Lung (tissue), 13 donors: ENCODE data around the gene LHFPL3. TPM values are rescaled to one million over a fixed set of nuclear protein-coding genes. Genes with fewer than 3 reads are reported as not detected.
A peak's percentile ranks its signal among the peaks of the same experiment; 100 is the strongest.

ENCODE experiments used
- ATAC-seq: fragments of 200-7000 bp; cut with Tn5 transposase; one replicate; pipeline ENCODE4 v1.9.1; 2020; ENCODE audit warnings: moderate number of reproducible peaks; ENCODE audit not compliant: insufficient read depth, low FRiP score
- DNase-seq, 3 donors: peaks; one replicate each; pipeline ENCODE4 v3.0.0-alpha.2; 2013 to 2017
- H3K27ac ChIP-seq, 2 donors: one replicate each; pipeline ENCODE4 v1.5.1; 2013; ENCODE audit warnings: mild to moderate bottlenecking in 2 of 2, moderate library complexity in 2 of 2, control low read depth in 1 of 2, inconsistent platforms in 1 of 2, low read depth in 1 of 2, low read length in 1 of 2
- H3K27me3 ChIP-seq, 3 donors: one replicate each; pipeline ENCODE4 v1.5.1; 2013; ENCODE audit warnings: low read length in 2 of 3; ENCODE audit not compliant: control insufficient read depth in 3 of 3, insufficient read depth in 3 of 3
- H3K36me3 ChIP-seq, 4 donors: one replicate each; pipeline ENCODE4 v1.5.1; 2013; ENCODE audit warnings: low read length in 4 of 4, mild to moderate bottlenecking in 1 of 4, moderate library complexity in 1 of 4; ENCODE audit not compliant: control insufficient read depth in 4 of 4, insufficient read depth in 4 of 4
- H3K4me1 ChIP-seq, 5 donors: one replicate each; pipeline ENCODE4 v1.5.1; 2013; ENCODE audit warnings: low read length in 5 of 5, mild to moderate bottlenecking in 2 of 5, moderate library complexity in 1 of 5; ENCODE audit not compliant: control insufficient read depth in 5 of 5, insufficient read depth in 5 of 5
- H3K4me3 ChIP-seq: one replicate; pipeline ENCODE4 v1.5.1; 2013; ENCODE audit warnings: mild to moderate bottlenecking, control low read depth, moderate library complexity
- H3K9ac ChIP-seq, 2 donors: one replicate each; pipeline ENCODE4 v1.5.1; 2013; ENCODE audit warnings: low read length in 2 of 2, control low read depth in 1 of 2; ENCODE audit not compliant: insufficient read depth in 1 of 2
- H3K9me3 ChIP-seq, 4 donors: one replicate each; pipeline ENCODE4 v1.5.1; 2013; ENCODE audit warnings: low read length in 3 of 4, mild to moderate bottlenecking in 1 of 4, moderate library complexity in 1 of 4; ENCODE audit not compliant: control insufficient read depth in 4 of 4, insufficient read depth in 3 of 4
- WGBS, 2 donors: extraction: QIAGEN DNeasy Blood & Tissue Kit; methylation state at CpG; one replicate each; pipeline ENCODE4 v1.1.7; 2013; 5-methylcytosine and 5-hydroxymethylcytosine counted together
- polyA plus RNA-seq, 2 donors: library from polyadenylated mRNA; stranded (reverse); fragments of 200-250 nt; gene quantifications; one replicate each; pipeline ENCODE4 v1.2.1, GENCODE V29; 2013
- small RNA-seq: library from RNA; depleted of rRNA; stranded (forward); fragments of <200 nt; gene quantifications from one replicate; pipeline ENCODE3, GENCODE V24; 2014; ENCODE audit warnings: low replicate concordance
- total RNA-seq, 2 donors: library from RNA; depleted of rRNA in 1 of 2; stranded (reverse); fragments of >200 nt in 1 of 2; gene quantifications; one replicate each; pipeline ENCODE4 v1.2.1, GENCODE V29; 2014 to 2021
- TF ChIP-seq, protein P1 (sequence below): IDR thresholded peaks from 2 replicates; pipeline ENCODE4 v1.5.1; 2012; ENCODE audit warnings: mild to moderate bottlenecking; ENCODE audit errors: control extremely low read depth, extremely low read depth
- donor health status: control.
- donor health status: control.
- donor health status: Bipolar disorder and iron deficiency.
- donor health status: healthy.
- donor health status: DM: yes; HTN: yes; CAD: no.

Gene LHFPL3
- total and polyA plus RNA-seq, 4 donors, result not detected

DNA sequence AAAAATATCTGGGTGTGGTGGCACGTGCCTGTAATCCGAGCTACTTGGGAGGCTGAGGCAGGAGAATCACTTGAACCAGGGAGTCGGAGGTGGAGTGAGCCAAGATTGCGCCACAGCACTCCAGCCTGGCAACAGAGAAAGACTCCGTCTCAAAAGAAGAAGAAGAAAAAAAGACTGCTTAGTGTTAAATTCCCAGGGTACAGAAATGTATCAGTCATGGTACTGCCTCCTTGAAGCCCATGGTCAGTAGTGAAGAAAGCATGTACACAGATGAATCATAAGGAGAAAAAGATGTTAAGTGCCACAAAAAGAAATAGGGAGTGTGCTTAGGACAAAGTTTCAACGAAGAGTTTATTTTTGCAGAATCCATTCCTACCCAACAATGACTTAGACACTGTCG lies 623.1 kb downstream of the LHFPL3 start:
- Histone ChIP-seq H3K36me3 (no peaks in the 10 kb centered on the region), H3K4me1 (peaks cover 0 to 1% (median 0%) of the 10 kb centered on the region in 5 donors), H3K9ac (no peak overlapping the region), H3K4me3 (no peak overlapping the region), H3K27ac (no peak overlapping the region), H3K27me3 (no peaks in the 10 kb centered on the region), H3K9me3 (no peaks in the 10 kb centered on the region)
- TF ChIP-seq, protein P1, sequence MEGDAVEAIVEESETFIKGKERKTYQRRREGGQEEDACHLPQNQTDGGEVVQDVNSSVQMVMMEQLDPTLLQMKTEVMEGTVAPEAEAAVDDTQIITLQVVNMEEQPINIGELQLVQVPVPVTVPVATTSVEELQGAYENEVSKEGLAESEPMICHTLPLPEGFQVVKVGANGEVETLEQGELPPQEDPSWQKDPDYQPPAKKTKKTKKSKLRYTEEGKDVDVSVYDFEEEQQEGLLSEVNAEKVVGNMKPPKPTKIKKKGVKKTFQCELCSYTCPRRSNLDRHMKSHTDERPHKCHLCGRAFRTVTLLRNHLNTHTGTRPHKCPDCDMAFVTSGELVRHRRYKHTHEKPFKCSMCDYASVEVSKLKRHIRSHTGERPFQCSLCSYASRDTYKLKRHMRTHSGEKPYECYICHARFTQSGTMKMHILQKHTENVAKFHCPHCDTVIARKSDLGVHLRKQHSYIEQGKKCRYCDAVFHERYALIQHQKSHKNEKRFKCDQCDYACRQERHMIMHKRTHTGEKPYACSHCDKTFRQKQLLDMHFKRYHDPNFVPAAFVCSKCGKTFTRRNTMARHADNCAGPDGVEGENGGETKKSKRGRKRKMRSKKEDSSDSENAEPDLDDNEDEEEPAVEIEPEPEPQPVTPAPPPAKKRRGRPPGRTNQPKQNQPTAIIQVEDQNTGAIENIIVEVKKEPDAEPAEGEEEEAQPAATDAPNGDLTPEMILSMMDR, result no peak
- ATAC-seq (no peak), DNase-seq (no peak)
- WGBS, 2 donors, result 59 to 67% methylated on average over 7 of the region's 7 CpGs

DNA sequence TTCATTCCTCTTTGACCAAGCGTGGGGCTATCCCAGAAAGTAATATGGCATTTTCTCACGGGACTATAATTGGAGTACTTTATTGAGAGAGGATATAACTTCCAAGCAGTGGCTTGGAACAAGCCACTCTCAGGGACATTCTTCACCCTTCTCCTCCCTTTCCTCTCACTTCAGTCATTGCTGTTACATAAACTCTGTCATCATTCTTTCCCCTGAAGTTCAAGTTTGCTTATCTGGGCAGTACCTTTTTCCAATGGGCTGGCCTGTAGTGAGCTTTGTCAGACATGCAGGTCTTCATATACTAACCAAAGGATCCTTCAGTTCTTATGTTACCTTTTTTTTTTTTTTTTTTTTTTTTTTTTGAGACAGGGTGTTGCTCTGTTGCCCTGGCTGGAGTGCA lies 626.9 kb downstream of the LHFPL3 start:
- ATAC-seq, result peak; percentile 30
- DNase-seq, result no peak
- H3K27me3 ChIP-seq, result no peaks in the 10 kb centered on the region
- WGBS, 2 donors, result 56 to 77% methylated on average over 2 of the region's 2 CpGs
- H3K9me3 ChIP-seq, result no peaks in the 10 kb centered on the region
- TF ChIP-seq, protein P1, result no peak
- peak overlapping the region in 1 of 2 donors; percentile 14 for H3K27ac ChIP-seq
- H3K4me3 ChIP-seq, result no peak overlapping the region
- peaks cover 0 to 3% (median 0%) of the 10 kb centered on the region in 5 donors for H3K4me1 ChIP-seq
- H3K36me3 ChIP-seq, result no peaks in the 10 kb centered on the region
- no peak overlapping the region for H3K9ac ChIP-seq

Small RNA genes within 50 kb of the gene (small RNA-seq; reads per million reads assigned to genes)
- gene RN7SL8P, result not detected

Other genes starting within 250 kb of the LHFPL3 start
- gene ORC5, start 120.6 kb upstream of the LHFPL3 start, total RNA-seq, result 10 to 100 TPM; 18.3 to 53.6 TPM
- gene ORC5, start 120.6 kb upstream of the LHFPL3 start, polyA plus RNA-seq, result 1 to 10 TPM; 6.5 to 9.5 TPM